HUDEP-2 (cell line): ENCODE measurements around the gene HSD11B1L.
"Not testable (repeated sequence)": the region's sequence is repeated elsewhere in the genome, so short reads cannot be mapped to it uniquely, and the experiment has no call there.

ENCODE experiments used
- DNase-seq, 76 experiments: peaks; one replicate each; lab custom pipeline; 2025; ENCODE audit not compliant: unreplicated experiment in 76 of 76; lab: John Stamatoyannopoulos, UW

HSD11B1L gene

DNA sequence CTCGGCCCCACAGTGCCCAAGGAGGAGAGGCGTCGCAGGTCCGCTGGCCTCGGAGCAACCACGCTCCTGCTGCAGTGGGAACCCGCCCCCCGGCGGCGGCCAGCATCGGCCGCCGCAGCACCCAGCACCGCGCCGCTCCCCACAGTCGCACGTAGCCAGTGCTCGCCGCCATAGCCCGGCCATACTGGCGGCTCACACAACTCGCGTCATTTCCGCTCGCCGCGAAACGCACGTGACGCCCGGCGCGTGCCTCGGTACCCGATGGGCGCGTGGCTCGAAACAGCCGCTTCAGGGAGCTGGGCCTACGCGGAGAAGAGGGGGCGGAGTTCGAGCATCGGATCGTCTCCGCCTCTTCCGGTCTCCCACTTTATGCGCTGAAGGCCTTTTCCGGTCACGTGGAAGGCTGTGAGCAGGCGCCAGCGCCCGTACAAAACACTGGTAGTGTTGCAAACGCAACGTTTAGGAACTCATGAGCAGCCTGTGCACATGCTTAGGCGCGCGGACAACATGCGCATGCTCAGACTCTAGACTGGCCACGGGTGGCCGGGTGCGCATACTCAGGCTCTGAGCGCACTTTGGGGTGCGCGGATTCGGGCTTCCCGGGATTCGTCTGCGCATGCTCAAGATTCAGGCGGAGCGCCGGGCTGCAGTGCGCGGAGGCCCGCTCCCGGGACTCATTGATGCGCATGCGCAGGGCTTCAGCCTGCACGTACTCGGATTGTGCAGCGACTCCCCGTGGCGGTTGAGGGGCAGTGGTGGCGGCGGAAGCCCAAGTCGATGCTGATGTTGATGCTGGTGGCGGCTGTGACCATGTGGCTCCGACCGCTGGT, 39.3 kb downstream of the HSD11B1L start, which contains the start of the genes CATSPERD and LONP1:
CATSPERD (plus strand) TSS at position 677 of the 830 bp plus-strand sequence; CDS start at position 778, 101 bp downstream.
LONP1 (minus strand) TSS at position 186 of the 830 bp plus-strand sequence; CDS start at position 172, 14 bp downstream.
- peak; percentile 70 to 100 (median 99) for DNase-seq

DNA sequence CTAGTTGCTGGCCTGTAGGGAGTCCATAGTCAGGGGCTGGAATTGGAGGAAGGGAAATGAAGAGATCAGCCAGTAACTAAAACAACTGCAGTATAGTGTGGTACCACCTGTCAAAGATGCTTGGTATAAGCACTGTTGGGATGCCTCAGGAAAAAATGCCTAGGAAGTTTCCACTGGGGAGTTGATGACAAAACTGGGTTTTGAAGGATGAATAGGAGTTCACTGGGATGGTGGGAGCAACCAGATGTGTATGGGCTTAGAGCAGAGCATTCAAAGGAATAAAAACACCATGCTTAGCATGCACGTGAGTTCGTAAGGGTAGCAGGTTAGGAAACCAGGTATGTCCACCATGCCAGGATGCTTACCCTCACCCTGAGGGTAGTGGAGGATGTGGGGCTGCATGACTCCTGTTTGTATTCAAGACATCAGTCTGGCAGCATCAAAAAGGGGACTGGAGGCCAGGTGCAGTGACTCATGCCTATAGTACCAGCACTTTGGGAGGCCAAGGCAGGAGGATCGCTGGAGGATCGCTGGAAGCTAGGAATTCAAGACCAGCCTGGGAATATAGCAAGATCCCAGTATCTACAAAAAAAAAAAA, 46.7 kb downstream of the HSD11B1L start:
- DNase-seq: no peak

DNA sequence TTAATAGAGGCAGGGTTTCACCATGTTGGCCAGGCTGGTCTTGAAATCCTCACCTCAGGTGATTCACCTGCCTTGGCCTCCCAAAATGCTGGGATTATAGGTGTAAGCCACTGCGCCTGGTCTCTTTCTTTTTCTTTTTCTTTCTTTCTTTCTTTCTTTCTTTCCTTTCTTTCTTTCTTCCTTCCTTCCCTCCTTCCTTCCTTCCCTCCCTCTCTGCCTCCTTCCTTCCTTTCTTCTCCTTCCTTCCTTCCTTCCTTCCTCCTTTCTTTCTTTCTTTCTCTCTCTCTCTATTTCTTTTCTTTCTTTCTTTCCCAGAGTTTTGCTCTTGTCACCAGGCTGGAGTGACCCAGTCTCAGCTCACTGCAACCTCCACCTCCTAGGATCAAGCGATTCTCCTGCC, 52.3 kb downstream of the HSD11B1L start:
- DNase-seq: not testable (repeated sequence)
